Right lung (tissue), 10 donors: ENCODE data around the gene METRN. TPM values are rescaled to one million over a fixed set of nuclear protein-coding genes. Genes with fewer than 3 reads are reported as not detected.

Source experiments
- DNase-seq, 2 donors: peaks; one replicate each; pipeline ENCODE4 v3.0.0-alpha.2; 2013
- long read RNA-seq, 8 donors: transcript quantifications; one replicate each; lab custom pipeline, GENCODE V29; 2026
- polyA plus RNA-seq, 5 donors: library from polyadenylated mRNA; unstranded; fragments of 120-200 nt; gene quantifications; one replicate each; pipeline versions ENCODE4 v1.2.1 to v1.2.3, GENCODE V29; 2013; ENCODE audit warnings: inconsistent platforms in 1 of 5, low replicate concordance in 1 of 5; ENCODE audit not compliant: insufficient read length in 5 of 5, insufficient read depth in 1 of 5

The METRN gene
- polyA plus RNA-seq = 10 to 100 TPM in 3 of 5 donors, 1 to 10 TPM in 2; 6.7 to 44.0 (median 10.8) TPM
- long read RNA-seq, donor 1, transcript METRN-204 (4 exons, 3,325 nt) = major isoform, 18 of 38 reads
- long read RNA-seq, donor 1, transcript METRN-201 (3 exons, 915 nt) = minor isoform, 11 of 38 reads
- long read RNA-seq, donor 1, partial matches to known transcripts = 6 of 38 reads
- long read RNA-seq, donor 1, other reads (novel, unspliced or antisense) = 0 of 38 reads
- long read RNA-seq, donor 2, transcript METRN-201 (3 exons, 915 nt) = minor isoform, 8 of 29 reads
- long read RNA-seq, donor 2, transcript METRN-204 (4 exons, 3,325 nt) = major isoform, 12 of 29 reads
- long read RNA-seq, donor 2, partial matches to known transcripts = 9 of 29 reads
- long read RNA-seq, donor 2, other reads (novel, unspliced or antisense) = 0 of 29 reads
- long read RNA-seq, donor 3, transcript METRN-204 (4 exons, 3,325 nt) = major isoform, 9 of 41 reads
- long read RNA-seq, donor 3, transcript METRN-201 (3 exons, 915 nt) = minor isoform, 7 of 41 reads
- long read RNA-seq, donor 3, partial matches to known transcripts = 25 of 41 reads
- long read RNA-seq, donor 3, other reads (novel, unspliced or antisense) = 0 of 41 reads
- long read RNA-seq, donor 4, transcript METRN-204 (4 exons, 3,325 nt) = major isoform, 11 of 13 reads
- long read RNA-seq, donor 4, partial matches to known transcripts = 0 of 13 reads
- long read RNA-seq, donor 4, other reads (novel, unspliced or antisense) = 0 of 13 reads
- long read RNA-seq, donor 5, transcript METRN-204 (4 exons, 3,325 nt) = major isoform, 25 of 41 reads
- long read RNA-seq, donor 5, transcript METRN-201 (3 exons, 915 nt) = minor isoform, 16 of 41 reads
- long read RNA-seq, donor 5, partial matches to known transcripts = 0 of 41 reads
- long read RNA-seq, donor 5, other reads (novel, unspliced or antisense) = 0 of 41 reads
- long read RNA-seq, donor 6, transcript METRN-201 (3 exons, 915 nt) = minor isoform, 12 of 41 reads
- long read RNA-seq, donor 6, transcript METRN-204 (4 exons, 3,325 nt) = major isoform, 22 of 41 reads
- long read RNA-seq, donor 6, partial matches to known transcripts = 5 of 41 reads
- long read RNA-seq, donor 6, other reads (novel, unspliced or antisense) = 0 of 41 reads
- long read RNA-seq, donor 7, transcript METRN-201 (3 exons, 915 nt) = minor isoform, 12 of 35 reads
- long read RNA-seq, donor 7, transcript METRN-204 (4 exons, 3,325 nt) = major isoform, 22 of 35 reads
- long read RNA-seq, donor 7, partial matches to known transcripts = 0 of 35 reads
- long read RNA-seq, donor 7, other reads (novel, unspliced or antisense) = 0 of 35 reads
- long read RNA-seq, donor 8, transcript METRN-204 (4 exons, 3,325 nt) = major isoform, 11 of 12 reads
- long read RNA-seq, donor 8, partial matches to known transcripts = 0 of 12 reads
- long read RNA-seq, donor 8, other reads (novel, unspliced or antisense) = 0 of 12 reads

DNA sequence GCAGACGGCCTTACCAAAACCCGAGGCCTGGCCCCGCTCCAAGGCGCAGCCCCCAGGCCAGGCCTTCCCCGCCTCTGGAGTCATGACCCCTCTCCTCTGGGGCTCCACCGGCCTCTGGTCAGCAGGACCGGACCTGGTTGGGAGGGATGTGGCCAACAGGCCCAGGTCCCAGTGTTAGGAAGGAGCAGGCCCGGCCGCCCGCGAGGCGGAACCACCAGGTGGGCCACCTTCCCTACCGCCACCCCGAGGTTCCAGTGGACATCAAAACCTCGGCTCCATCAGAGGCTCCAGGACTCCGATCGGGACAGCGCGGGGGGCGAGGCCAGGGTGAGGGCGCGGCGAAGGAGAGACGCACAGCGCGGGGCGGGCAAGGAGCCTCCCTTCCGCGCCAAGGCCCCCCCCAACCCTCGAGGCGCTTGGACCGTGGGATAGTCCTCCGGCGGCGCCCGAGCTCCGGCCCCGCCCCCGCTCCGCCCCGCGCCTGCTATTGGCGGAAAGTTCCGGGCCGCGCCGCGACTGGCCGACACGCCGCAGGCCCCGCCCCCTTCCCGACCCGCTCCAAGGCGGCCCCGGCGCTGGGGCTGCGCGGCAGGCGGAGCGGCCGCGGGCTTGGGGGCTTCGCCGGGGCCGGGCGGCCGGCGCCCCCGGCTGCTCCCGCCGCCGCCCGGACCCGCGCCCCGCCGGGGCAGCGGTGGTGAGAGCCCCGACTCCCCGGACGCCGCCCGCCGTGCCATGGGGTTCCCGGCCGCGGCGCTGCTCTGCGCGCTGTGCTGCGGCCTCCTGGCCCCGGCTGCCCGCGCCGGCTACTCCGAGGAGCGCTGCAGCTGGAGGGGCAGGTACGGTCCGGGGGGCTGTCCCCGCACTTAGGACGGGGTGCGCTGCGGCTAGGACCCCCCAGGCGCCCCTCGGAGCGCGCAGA, at the start of gene METRN:
Gene METRN (plus strand): TSS at position 561 of the 919 bp plus-strand sequence. CDS start 172 bp downstream, at position 733.
- peak; percentile 85 to 90 for DNase-seq

DNA sequence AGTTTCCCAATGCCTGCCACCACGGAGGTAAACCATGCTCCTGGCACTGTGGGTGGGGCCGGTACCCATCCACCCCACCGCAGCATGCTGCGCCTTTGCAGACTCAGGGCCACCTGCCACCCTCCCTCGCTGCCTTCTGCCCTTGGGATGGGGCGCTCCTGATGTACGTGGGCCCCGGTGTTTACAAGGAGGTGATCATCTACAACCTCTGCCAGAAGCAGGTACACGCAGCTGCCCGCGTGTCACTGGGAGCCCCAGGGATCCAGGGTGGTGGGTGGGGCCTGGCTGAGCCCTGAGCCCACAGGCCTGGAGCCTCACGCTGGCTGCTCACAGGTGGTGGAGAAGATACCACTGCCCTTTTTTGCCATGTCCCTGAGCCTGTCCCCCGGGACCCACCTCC, 48.3 kb upstream of the METRN start:
- DNase-seq = no peak

DNA sequence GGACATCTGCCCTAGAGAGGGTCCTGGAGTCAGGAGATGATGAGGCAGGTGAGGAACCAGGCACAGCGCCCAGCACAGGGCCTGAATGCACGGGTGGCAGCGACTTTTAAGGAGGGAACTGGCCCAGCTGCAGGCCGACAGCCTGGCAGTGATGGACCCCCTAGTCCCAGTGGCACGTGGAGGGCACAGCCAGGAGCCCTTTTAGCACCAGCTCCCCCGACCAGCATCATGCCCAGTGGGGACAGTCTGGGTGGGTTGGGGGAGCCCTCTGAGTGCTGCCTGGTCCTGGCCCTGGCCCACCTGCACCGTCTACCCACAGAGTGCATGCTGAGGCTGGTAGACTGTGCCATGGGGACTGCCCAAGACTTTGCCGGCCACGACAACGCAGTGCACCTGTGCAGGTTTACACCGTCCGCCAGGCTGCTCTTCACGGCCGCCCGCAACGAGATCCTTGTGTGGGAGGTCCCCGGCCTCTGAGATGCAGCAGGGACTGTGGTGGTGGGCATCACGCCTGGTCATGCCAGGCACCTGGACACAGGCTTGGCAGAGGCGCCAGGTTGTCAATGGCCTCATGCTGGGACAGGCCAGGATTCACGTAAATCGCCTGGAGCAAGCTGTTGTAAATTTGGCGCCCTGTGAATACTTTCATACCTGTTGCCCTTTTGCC, 47.7 kb upstream of the METRN start:
- no peak for DNase-seq

DNA sequence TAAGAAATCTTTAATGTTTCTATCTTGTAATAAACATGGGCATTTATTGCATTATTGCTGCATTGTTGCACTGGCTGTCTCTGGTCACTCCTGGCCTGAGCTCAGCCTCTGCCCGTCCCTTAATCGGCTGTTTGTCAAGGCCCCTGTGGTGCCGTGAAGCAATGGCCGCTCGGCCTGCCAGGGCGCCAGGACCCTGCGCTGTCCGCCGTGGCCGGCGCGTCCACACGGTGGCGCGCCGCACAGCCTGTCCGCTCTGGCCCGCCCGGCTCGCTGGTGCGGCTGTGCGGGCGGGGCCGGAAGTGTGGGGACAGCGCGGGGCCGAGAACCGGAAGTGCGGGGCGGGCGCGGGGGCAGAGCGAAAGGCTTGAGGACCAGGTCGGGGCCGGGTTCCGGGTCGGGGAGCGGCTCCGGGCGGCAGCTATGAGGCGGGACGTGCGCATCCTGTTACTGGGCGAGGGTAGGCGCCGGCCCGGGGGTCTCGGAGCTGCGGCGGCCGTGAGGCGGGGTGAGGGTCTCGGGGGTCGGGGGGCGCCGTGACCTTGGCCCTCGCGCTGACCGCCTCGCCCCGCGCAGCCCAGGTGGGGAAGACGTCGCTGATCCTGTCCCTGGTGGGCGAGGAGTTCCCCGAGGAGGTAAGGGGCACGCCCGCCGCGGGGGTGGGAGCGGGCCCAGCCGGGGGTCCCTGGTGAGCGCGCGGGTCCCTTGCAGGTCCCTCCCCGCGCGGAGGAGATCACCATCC, 47.0 kb upstream of the METRN start, which contains the start of gene RHOT2:
Gene RHOT2 (plus strand): TSS at position 353 of the 739 bp plus-strand sequence. CDS start 68 bp downstream, at position 421.
- peak; percentile 87 to 89 for DNase-seq

DNA sequence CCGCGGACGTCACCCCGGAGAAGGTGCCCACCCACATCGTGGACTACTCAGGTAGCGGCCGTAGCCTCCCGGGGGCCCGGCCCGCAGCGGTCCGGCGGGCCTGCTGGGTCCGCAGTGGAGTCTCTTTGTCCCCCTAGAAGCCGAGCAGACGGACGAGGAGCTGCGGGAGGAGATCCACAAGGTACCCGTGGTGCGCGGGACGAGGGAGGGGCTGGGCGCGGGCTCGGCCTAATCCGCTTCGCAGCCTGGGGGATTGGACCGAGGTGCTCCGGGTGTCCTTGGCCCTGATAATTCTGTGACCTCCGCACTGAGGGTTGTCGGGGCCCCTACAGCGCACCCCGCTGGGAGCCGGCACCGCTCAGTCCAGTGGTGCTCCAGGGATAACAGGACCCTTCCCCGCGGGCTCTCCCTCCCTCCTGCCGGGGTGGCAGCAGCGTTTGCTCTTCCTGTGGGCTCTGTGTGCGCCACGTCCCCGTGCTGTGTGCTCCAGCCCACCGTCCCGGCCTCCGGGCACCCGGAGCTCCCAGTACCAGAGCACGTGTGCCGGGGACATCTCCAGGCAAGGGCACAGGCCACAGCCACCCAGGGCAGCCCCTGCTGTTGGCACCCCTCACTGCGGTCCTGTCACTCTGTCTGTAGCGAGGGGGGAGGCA, 46.3 kb upstream of the METRN start:
- no peak for DNase-seq

DNA sequence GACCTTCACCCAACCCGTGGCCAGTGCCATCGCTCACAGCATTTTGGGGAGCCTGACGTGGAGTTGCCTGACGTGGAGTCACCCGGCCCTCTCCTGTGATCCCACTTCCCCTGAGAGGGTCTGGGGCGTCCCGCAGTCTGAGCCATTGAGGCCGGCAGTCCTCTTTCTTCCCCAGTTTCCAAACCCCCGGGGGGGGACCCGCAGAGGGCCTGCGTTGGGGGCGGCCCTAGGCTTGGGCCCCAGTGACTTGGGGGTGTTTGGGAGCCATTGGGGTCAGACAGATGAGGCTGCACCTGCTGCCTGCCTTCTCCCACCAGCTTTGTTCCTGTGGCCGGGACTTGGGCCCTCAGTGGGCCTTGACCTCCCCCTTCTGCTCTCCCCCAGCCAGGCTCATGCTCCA, 45.3 kb upstream of the METRN start:
- no peak for DNase-seq

DNA sequence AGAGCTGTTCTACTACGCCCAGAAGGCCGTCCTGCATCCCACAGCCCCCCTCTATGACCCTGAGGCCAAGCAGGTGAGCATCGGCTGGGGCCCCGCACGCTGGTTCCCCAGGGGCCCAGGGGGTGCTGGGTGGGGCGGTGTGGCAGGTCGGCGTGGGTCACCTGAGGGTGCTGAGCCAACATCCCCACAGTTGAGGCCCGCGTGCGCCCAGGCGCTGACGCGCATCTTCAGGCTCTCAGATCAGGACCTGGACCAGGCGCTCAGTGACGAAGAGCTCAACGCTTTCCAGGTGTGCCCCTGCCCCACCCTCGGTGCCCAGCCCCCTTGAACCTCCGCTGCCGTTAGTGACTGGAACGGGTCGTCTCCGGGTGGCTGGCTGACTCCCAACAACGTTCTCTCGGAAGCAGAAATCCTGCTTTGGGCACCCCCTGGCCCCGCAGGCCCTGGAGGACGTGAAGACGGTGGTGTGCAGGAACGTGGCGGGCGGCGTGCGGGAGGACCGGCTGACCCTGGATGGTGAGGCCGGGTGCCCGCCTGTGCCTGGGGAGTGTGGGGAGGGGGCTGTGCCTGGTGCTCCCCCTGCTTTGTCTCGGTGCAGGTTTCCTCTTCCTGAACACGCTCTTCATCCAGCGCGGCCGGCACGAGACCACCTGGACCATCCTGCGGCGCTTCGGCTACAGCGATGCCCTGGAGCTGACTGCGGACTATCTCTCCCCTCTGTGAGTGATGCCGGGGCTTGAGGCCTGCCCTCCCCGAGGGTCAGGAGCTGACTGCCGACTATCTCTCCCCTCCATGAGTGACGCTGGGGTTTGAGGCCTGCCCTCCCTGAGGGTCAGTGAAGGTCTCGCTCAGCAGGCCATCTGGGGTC, 44.2 kb upstream of the METRN start:
- no peak for DNase-seq

DNA sequence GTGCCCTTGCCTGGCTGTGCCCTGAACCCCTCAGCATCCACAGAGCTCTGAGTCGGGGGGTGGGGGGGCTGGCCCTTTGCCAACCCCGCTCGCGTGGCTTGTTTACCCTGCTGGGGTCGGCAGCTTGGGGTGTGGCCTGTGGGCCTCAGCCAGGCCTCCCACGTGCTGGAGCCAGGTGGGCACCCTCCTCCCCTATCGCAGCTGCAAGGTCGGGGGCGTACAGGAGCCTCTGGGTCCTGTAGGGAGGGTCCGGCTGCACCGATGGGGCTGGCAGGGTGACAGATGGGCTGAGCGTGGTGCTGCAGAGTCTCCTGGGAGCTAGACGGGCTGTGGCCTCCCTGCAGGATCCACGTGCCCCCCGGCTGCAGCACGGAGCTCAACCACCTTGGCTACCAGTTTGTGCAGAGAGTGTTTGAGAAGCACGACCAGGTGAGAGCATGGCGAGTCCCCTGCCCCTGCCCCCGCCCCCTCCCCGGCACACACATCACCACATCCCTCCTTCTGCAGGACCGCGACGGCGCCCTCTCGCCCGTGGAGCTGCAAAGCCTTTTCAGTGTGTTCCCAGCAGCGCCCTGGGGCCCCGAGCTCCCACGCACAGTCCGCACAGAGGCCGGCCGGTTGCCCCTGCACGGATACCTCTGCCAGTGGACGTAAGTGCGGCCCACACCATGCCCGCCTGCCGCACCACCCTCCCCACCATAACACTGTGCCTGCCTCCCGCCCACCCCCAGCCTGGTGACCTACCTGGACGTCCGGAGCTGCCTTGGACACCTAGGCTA, 43.4 kb upstream of the METRN start:
- DNase-seq = no peak

DNA sequence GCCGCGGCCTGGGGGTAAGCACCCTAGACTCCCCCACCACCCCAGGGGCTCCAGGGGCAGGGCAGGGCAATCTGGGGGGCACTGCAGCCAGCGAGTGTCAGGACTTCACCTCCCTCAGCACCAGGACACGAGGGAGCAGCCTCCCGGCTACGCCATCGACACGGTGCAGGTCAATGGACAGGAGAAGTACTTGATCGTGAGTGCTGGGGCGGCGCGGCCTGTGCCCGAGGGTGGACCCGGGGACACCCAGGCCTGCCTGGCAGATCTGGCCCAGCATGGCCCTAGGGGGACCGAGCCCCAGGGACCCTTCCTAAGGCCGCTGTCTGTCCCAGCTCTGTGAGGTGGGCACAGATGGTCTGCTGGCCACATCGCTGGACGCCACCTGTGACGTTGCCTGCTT, 42.5 kb upstream of the METRN start:
- no peak for DNase-seq

DNA sequence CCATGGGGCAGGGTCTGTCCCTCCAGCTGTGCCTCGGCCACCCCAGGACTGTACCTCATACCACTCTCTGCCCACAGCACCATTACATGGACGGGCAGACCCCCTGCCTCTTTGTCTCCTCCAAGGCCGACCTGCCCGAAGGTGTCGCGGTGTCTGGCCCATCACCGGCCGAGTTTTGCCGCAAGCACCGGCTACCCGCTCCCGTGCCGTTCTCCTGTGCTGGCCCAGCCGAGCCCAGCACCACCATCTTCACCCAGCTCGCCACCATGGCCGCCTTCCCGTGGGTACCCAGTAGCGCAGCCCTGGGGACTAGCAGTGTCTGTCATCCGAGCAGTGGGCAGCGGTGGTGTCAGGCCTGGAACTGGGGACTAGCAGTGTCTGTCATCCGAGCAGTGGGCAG, 42.1 kb upstream of the METRN start:
- no peak for DNase-seq

DNA sequence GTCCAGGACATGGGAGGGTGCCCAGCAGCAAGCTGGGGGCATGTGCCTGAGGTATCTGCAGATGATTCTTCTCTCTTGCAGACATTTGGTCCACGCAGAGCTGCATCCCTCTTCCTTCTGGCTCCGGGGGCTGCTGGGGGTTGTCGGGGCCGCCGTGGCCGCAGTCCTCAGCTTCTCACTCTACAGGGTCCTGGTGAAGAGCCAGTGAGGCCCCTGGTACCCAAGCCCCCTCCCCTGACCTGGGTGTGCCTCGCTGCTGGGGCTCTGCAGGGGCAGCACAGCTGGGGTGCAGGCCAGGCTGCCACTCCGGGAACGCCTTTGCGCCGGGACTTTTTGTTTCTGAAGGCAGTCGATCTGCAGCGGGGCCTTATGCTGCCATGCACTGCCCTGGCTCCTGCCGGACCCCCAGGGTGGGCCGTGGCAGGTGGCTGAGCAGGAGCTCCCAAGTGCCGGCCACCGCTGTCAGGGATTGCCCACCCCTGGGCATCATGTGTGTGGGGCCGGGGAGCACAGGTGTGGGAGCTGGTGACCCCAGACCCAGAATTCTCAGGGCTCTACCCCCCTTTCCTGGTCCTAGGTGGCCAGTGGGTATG, 41.4 kb upstream of the METRN start:
- no peak for DNase-seq

DNA sequence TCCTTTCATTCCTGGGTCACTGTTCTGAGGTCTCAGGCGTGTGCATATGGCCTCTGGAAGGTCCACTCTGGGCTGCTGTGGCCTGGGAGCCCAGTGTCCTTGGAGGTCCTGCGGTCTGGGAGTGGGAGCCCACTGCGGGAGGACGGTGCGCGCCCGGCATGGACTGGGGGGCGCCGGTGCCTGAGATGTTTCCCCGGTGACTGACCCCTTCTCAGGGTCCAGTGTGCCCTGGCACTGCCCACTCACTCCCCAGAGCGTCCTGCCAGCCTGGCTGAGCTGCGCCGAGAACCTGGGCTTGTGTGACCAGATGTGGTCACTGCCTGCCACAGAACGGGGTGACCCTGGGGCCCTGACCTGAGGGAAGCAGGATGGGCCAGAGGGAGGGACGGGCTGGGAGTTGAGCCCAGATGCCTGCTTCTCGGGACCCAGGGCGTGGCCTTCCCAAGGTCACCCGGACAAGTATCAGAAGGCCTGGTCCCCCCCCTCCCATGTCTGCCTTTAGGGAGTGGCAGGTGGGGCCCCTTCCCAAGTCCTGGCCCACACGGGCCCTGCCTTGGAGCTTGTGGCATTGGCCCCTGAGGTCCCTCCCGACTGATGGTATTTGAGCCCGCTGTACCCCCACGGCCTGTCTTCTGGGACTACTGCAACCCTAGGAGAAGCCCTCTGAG, 40.6 kb upstream of the METRN start:
- DNase-seq = no peak

DNA sequence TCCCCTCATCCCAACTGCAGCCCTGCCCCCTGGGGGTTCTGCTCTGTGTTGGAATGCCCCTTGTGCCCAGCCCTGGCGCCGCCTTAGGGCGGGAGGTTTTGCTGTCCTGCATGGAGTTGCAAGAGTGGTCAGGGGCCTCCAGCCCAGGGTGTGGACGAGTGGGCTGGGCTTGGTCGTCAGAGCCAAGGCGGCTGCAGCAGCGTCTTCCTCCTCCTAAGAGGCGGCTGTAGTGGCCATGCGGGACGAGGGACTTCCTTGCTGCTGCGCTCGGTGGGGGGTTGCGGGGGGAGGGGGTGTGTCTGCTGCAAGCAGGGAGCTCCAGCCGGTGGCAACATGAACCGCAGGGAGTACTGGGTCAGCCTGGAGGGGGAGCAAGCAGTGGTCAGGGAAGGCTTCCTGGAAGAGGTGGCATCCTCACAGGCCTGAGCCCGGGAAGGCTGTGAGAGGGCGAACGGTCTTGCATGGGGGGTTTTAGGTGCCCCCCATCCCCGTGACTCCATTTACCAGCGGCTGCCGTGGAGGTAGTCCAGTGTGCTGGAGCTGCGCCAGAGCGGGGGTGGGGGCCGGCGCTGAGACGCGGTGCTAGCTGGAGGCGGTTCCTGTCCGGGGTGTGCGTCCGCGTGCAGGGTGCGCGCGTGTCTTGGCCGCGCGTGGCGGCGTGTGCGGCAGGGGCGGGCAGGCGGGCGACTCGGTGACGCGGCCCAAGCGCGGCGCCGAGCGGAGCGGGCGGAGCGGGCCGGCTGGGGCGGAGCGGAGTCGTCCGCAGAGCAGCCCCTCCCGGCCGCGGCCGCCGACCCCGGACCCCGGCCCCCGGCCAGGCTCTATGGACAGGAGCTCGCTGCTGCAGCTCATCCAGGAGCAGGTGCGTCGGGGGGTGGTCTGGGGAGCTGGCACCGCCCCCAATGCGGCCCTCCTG, 39.7 kb upstream of the METRN start, which contains the start of gene RHBDL1:
Gene RHBDL1 (plus strand): TSS at position 704 of the 916 bp plus-strand sequence. CDS start 120 bp downstream, at position 824.
- DNase-seq = no peak
